Uterus (tissue), 2 donors: Measurements from ENCODE around the gene PPP3R1.

Experiments
- POLR2A ChIP-seq, 2 donors: fragments of 450-650 bp; IDR thresholded peaks; one replicate each; pipeline ENCODE4 v1.6.1; 2016; ENCODE audit warnings: antibody characterized with exemption in 2 of 2, mild to moderate bottlenecking in 1 of 2, moderate library complexity in 1 of 2
- TF ChIP-seq, protein P1 (sequence below), 4 experiments: fragments of 200-600 bp in 2 of 4; fragments of 450-650 bp in 2 of 4; sonication (generic) in 2 of 4; IDR thresholded peaks; one replicate each; pipeline ENCODE4 v1.5.1; 2016 to 2019; ENCODE audit warnings: antibody characterized with exemption in 4 of 4, mild to moderate bottlenecking in 2 of 4, moderate library complexity in 1 of 4

GRCh38 chr2:68251855-68252399 lies 405 bp downstream of the PPP3R1 start:
- TF ChIP-seq, protein P1, sequence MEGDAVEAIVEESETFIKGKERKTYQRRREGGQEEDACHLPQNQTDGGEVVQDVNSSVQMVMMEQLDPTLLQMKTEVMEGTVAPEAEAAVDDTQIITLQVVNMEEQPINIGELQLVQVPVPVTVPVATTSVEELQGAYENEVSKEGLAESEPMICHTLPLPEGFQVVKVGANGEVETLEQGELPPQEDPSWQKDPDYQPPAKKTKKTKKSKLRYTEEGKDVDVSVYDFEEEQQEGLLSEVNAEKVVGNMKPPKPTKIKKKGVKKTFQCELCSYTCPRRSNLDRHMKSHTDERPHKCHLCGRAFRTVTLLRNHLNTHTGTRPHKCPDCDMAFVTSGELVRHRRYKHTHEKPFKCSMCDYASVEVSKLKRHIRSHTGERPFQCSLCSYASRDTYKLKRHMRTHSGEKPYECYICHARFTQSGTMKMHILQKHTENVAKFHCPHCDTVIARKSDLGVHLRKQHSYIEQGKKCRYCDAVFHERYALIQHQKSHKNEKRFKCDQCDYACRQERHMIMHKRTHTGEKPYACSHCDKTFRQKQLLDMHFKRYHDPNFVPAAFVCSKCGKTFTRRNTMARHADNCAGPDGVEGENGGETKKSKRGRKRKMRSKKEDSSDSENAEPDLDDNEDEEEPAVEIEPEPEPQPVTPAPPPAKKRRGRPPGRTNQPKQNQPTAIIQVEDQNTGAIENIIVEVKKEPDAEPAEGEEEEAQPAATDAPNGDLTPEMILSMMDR (IDR thresholded peaks at IDR 0.05), result no peak
- TF ChIP-seq POLR2A (IDR thresholded peaks at IDR 0.05), result no peak
